Fibroblast of skin of right biceps (primary cell): ENCODE data around the gene HGS.

Experiments used
- DNase-seq: peaks from one replicate; pipeline ENCODE4 v3.0.0-alpha.2; 2013

The HGS gene

DNA sequence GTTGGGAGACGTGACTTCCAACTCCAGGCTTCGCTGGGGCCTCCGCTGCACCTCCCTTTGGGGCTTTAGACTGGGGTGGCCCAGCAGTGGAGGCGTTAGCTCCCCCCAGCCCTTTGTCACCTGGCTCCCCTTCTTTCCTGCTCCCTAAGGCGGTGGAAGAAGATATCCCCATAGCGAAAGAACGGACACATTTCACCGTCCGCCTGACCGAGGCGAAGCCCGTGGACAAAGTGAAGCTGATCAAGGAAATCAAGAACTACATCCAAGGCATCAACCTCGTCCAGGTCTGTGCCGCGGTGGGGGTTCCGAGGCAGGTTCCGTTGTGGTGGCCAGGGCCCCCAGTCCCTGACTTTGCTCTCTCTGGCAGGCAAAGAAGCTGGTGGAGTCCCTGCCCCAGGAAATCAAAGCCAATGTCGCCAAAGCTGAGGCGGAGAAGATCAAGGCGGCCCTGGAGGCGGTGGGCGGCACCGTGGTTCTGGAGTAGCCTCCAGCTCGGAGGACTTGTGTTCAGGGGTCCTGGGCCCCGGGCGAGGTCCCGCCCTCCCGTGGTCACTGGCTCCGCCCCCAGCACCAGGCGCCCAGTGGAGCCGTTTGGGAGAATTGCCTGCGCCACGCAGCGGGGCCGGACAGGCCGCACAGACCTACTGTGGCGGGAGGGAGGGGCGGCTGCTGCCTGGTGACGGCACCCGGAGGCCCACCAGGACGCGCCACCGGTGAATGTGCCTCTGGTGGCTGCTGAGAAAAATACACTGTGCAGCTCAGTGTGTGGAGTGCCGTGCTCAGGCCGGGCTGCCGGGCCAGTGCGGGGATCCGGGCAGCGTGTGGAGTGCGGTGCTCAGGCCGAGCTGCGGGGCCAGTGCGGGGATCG, 23.2 kb downstream of the HGS start:
- DNase-seq: no peak

DNA sequence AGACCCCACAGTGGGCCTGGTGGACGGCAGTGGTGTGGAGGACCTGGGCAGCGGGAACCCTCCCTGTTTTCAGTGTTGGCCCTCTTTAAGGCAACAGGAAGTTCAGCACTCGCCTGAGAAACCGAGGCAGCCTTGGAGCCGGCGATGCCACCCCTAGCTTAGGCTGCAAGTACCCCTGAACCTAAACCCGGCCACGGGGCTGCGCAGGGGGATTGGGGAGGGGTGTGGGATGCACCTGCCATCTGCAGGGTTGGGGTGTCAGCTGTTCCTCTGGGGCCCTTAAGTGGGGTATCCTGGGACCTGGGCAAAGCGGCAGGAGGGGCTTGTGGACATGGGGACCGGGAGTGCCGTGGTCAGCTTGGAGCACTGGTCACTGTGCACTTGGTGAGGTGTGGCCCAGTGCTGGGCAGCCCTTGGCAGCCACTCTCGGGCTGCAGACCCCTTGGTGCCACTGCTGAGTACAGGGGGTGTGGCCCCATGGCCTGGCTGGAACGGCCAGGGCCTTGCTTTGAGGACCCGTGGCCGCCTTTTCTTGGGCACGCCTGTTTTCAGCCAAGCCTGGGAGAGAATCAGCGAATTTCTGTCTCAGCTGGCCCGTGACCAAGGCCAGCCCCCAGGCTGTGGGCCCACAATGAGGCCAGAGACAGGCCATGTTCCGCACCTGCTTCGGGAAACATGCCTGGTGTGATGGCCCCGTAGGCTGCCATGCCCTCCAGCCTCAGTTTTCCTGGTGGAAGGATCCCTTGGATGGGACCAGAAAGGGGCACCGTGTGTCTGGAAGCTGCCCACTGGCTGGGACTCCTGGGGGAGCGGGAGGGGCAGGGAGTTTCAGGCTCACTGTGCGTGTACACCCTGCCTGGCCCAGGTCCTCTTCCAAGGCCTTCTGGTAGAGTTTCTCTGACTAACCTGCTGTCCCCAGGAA, 24.2 kb downstream of the HGS start:
- no peak for DNase-seq

DNA sequence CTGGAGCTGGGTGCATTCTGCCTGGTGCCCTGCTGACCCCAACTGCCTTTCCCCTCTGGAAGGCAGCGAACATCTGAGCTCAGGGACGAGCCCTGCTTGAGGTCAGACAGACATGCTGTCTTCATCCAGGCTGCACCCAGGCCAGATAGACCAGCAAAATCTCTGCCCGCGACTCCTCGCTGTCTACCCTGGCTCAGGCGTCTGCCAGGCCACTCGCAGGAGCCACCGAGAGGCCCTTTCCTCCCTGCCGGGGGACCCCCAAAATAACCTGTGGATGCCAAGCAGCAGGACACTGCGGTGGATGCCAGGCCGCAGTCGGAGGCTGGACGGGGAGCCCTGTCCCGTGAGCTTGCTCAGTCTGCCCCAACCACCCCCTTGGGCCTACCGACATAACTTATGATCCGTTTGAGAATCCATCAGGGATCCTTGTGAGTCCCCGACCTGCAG, 25.0 kb downstream of the HGS start:
- no peak for DNase-seq

DNA sequence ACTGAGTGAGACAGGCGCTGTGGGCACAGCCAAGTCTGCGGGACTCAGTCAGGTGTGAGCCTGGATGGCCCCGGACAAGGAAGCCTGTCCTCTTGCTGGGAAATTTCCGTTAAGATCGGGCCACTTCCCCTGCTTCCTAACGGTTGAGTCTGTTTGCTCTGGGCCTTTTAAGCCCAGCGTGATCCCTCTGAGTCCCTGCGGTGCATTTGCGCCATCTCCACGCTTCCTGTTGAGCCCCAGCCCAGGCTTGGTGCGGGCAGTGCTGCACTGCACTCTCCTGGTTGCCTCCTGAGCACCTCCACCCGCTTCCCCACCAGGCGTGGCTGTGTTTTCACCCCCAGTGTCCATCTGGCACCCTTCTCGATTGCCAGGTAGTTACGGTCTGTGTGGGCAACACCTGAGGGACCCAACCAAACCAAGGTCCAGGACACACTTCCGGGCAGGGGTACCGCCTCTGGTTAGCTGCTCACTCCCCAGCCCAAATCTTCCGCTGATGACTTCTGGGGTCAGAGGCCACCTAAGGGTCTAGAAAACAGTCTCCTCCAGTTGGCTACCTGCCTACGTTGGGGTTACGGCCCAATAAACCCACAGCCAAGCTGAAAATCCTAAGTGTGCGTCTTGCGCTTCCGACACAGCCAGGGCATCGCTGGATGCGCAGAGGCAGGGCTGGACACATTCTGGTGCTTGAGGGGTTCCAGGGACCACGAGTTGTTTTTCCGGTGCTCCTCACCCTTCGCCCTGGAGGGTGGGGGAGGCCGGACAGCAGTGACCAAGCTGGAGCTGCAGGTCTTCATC, 26.9 kb downstream of the HGS start:
- no peak for DNase-seq

DNA sequence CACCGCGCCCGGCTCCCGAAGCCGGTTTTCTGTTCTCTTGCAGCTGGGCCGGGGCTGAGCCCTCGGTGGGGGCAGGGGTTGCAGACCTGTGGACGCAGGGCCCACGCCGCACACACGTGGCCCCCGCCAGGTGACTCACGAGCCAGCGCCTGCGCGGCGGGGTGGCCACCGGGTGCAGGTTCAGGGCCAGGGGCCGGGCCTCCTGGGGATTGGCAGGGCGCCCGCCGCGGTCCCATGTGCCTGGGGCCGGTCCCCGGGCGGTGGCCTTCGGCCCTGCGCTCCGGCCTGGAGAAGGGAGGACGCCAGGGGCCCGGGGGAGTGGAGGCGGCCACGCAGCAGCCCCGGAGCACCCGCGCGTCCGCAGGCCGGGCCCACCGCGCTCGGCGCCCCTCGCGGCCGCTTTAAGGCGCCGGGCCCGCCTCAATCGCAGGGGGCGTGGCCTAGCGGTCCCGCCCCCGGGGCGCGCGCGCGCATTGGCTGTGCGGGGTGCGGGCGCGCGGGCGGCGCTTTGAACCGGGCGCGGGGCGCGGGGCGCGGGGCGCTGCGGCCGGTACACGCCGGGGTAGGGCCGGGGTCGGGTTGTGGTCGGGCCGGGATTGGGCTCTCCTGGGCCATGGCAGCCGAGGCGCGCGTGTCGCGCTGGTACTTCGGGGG, 28.1 kb downstream of the HGS start, which contains the start of gene SLC25A10:
Gene SLC25A10, plus strand, starts transcription at position 471 of the 654 bp plus-strand sequence. Its CDS starts 143 bp downstream, at position 614.
- DNase-seq: peak; percentile 74

DNA sequence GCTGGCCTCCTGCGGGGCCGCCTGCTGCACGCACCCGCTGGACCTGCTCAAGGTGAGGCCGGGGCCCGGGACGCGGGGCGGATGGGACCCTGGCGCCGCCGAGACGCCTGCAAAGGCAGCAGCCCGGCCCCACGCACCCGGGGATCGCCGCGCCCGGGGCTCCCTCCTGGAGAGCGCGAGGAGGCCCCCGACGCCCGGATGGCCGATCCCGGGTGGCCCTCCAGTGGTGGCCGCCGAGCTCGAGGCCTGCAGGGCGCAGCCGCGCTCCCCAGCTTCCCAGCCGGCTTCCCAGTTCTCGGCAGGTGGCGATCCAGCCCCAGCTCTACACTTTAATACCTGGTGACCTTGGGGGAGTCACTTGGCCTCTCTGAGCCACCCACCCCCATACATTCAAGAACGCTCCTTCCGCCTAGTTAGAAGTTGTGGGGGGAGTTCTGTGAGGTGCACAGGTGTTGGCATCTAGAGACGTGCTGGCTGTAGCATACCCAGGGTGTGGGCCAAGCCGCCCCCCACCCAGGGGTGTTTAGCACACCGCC, 28.7 kb downstream of the HGS start:
- DNase-seq: no peak

DNA sequence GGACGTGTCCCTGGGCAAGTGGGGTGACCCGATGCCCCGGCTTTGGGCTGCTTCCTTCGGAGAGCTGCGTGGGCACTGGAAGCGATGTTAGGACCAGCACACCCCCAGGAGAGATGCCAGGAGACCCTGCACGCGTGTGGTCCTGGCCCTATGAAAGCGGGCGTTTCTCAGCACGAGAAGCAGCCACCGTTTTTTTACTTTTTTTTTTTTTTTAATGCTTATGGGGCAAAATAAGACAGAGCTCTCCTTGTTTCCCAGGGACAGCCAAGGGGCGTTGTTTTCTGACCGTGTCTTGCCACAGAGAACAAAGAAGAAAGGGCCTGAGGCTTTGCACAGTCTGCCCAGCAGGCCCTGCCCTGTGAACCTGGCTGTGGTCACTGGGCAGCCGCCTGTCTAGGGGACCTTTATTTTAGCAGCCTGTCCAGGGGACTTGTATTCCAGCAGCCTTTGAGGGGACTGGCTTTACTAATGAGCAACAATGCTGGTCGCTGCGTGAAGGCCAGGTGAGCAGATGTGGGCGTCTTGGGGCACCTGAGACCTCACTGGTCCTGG, 29.3 kb downstream of the HGS start:
- no peak for DNase-seq

DNA sequence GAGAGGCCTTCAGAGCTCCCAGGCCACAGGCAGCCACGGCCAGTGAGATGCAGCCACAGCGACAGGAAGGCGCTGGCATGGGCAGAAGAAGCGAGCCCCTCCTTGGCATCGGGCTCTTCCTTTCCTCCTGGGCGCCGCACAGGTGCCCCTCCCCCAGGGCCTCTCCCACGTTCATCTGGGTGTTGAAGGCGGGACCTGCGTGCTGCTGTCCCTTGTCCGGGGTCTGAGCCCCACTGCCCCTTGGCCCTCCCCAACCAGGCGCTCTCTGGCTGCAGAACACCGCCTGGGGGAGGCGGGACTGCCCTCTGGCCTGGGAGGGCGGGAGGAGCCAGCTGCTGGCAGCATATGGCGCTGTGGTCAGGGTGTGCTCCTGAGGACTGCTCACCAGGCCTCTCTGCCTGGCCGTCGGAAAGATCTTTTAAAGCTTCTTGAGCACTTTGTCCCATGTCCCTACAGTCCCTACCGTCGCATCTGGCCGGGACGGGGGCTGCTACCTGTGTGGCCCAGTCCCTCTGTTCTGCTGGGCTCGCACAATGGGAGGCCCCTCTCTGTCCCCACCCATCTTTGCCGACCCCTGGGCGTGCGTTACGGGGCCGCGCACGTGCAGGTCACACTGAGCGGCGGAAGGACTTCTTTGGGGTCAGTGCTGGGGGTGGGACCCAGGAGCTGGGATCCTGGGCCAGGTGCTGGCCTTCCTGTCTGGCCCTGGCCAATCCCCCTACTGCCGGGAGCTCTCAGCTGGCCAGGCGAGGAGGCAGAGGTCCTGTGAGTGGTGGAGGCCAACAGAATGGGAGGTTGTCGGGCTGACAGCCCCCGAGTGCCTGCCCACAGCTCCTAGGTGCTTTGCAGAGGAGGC, 30.0 kb downstream of the HGS start:
- DNase-seq: no peak

DNA sequence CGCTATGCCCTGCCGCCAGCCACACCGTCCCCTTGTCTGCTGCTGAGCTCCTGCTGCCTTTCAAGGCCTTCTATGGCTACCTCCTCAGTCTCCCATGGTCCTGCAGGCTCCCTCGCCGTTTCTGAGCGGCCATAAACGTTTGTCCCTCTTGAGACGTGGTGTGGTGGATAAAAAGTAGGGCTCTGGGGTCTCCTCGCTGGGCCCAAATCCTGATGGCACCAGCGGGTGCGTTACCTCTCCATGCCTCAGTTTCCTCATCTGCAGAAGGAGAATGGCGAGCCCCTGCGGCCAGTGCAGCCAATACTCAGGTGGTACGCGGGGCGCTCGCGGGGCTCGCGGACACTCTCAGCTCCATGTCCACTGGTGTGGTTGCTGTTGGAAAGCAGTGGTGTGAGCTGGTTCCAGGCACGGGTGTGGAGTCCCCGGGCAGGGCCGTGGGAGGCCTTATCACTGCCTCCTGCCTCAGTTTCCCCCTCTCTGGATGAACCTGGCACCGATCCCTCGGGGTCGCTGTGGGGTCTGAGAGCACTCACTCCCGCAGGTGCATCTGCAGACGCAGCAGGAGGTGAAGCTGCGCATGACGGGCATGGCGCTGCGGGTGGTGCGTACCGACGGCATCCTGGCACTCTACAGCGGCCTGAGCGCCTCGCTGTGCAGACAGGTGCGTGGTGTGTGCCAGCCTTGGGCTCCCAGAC, 30.7 kb downstream of the HGS start:
- no peak for DNase-seq

DNA sequence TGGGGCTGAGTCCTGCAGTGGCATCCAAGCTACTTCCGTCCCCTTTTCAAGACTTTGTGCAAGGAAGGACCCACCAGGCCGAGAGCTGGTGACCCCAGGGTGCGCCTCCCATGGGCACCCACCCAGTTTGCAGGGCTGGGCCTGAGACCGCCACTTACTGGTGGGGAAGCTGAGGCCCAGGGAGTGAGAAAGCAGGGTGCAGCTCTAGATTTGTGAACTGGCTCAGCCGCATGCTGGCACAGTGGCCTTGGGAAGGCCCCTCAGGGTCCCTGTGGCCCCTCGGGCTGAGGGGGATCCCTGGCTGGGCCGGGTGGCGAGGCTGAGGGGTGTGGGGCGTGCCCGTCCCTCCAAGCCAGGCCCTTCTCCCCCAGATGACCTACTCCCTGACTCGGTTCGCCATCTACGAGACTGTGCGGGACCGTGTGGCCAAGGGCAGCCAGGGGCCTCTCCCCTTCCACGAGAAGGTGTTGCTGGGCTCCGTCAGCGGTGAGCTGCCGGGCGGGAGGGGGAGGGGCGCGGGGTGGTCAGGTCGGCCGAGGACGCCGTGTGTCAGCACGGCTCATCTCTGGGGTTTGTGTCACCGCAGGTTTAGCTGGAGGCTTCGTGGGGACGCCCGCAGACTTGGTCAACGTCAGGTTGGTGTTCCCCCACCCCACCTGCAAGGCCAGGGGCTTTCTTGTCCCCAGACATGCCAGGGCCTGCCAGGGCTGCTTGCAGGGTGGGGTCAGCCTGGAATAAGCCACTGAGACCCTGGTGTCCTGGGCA, 31.5 kb downstream of the HGS start:
- DNase-seq: no peak

DNA sequence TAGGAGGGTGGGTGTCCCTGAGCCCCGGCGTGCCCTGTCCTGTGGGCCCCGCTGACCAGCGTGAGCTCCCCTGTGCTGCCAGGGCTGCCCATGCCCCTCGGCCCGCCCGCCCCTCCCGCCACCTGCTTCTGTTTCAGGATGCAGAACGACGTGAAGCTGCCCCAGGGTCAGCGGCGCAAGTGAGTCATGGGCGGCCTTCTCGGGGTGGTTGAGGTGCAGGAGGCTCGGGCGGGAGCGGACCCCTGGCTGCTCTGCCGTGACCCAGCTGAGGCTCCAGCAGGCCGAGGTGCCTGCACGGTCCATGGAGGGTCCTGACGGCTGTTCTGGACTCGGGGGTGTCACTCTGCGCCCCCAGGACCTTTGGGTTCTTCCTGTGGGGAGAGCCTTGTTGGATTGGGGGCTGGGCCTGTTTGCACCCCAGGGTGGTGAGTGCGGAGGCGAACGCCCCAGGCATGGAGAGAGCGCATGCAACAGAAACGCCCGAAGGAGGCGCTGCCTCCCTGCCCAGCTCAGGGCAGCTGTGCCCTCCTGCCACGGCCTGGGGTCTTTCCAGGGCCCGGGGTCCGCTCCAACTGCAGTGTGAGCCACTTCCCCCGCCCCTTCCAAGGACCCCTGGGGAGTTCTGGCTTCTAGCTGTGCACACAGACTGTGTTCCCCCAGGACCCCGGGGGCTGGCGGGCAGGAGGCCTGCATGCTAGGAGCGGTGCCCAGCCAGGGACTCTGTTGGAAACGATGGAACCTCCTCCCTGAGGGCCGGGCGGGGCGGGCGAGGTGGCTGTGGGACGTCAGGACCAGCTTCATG, 32.3 kb downstream of the HGS start:
- no peak for DNase-seq

DNA sequence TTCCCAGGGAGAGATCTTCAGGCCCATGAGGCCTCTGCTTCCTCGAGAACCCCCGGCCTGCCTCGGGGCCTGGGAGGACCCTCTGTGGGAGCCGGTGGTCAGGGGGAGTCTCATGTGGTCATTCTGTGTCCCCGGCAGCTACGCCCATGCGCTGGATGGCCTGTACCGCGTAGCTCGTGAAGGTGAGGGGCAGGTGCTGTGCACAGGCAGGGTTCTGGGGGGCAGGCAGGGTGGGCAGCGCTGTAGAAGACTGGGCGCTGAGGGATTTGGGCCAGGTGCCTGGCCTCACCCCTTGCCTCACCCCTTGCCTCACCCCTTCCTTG, 32.8 kb downstream of the HGS start:
- DNase-seq: no peak

DNA sequence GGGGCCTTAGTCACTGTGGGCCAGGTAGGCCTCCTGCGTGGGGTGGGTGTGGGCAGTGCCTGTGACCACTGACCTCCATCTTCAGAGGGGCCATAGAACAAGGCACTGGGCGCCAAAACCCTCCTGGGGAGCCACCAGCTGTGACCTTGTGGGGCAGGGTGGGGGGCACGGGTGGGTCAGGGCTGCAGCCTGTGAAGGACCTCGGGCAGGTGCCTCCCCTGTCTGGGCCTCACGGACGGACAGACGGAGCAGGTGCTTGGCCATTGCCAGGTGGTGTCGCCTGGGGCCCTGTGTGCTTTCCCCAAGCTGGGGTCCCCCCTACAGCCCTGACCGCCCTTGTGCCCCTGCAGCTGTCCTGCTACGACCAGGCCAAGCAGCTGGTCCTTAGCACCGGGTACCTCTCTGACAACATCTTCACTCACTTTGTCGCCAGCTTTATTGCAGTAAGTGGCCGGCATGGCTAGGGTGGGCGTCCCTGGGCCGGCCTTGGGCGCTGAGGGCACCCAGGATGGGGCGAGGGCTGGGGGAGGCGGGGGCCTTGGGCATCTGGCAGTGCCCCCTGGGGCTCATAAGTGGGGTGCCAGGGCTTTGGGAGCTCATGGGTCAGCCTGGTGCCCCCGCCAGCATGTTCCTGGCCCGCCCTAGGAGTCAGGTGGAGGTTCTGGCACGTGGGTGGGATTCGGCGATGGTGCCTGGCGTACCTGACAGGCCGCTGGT, 33.4 kb downstream of the HGS start:
- DNase-seq: no peak

DNA sequence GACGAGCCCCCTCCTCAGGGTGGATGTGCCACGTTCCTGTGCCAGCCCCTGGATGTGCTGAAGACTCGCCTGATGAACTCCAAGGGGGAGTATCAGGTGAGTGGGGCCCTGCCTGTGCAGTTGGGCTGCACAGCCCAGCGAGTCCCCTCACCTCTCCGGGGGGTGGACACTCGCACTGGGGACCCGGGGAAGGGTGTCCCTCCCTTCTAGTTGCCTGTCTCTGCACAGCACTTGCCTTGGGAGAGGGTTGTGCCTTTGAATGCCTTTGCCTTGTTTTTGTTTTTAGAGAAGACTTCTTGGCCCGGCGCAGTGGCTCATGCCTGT, 33.9 kb downstream of the HGS start:
- no peak for DNase-seq

DNA sequence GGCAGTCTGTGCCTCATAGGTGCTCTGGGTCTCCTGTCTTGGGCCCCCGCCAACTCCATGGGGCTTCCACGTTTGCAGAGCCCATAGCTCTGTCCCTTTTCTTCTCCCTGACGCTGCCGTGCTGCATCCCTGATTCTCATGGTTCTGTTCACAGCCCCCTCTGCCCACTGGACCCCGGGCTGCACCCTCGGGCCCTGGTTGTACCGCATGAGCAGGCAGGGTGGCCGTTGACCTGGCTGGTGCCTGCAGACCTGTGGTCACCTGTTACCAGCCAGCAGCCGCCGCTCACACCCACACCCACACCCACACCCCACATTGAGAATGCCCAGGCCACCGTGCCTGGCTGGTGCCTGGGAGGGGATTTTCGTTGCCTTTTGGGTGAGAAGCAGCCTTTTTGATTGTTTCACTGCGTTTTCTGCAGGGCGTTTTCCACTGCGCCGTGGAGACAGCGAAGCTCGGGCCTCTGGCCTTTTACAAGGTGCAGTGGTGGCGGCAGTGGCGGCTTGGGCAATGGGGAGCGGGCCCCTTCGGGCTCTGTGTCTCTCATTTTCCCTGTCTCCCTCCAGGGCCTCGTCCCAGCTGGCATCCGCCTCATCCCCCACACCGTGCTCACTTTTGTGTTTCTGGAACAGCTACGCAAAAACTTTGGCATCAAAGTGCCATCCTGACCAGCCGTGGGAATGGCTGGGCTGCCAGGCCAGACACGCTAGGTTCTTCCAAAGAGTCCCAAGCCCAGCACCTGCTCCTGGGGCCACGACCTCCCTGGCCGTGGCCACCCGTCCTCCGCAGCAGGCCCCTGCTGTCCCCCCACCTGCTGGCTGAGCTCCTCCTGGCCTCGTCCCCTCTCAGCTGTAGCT, 35.8 kb downstream of the HGS start:
- DNase-seq: no peak

DNA sequence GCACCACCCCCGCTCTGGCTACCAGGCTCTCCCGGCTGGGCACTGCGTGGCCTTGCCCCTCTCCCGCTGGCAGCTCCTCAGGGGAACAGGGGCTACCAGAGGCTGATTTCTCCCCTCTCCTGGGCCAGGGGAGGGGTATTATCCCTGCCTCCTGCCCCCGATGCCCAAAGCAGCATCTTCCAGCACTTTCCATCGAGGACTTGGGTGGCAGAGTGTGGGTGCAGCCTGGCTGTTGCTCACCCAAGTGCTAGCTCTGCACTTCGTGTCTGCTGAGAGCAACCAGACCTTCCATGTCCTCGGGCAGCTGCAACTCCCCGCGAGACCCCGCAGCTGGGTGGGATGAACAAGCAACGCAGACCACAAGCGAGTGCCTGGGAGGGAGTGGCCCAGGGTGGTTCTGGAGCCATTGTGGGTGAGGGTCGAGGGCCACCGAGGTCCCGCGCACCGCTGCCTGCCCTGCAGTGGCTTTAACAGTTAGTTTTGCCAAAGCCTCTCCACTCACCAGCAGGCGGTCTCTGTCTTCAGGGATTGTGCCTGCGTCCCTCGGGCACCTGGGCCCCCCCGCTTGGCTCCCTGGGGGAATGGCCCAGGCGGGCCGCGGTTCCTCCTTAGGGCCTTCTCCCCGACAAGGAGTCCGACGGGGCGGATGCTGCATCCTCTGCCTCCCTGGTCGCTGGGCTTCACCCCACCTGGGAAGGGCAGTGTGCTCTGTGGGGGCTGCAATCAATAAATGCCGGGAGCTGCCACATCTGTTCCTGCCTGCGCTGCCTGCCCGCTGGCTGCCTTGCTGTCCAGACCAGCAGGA, 36.7 kb downstream of the HGS start:
- DNase-seq: no peak
